ENCODE data around the gene RSPH9.
A peak's percentile ranks its signal among the peaks of the same experiment; 100 is the strongest.
"Not testable (repeated sequence)": the region's sequence is repeated elsewhere in the genome, so short reads cannot be mapped to it uniquely, and the experiment has no call there.

Gene RSPH9

DNA sequence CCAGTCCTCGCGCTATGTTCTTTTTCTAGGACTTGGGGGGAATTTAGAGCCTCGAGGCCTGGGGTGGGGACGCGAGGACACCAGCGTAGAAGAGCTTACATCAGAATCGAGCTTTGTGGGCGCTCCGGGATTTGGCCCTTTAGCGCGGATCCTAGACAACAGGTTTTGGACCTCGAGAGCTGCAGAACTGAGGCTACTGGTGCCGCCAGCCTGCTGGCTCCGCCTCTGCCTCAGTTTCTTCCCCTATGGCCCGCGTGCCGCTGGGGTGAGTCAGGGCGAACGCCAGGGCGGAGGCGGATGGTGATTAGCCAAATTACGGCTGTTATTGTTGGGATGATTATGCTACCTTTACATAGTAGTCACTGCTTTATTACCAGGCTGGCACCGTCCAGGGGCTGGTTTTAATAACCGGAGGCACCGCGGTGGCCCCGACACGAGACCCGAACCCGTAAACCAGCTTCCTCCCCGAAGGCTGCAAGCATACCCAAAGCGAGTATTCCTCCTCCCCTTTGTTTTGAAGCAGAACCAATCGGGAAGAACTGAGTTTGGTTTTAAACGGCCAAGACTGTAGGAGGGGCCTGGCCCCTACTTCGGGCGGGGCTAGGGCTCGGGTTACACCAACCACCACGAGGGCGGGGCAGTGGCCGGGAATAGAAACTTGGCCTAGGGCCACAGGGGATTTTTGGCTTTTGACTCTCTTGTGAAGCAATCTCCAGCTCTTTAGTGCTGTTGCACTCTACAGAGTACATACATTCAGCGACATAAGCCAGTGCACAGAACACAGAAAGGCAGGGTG is 15.1 kb upstream of the RSPH9 start:
- peak; percentile 100 for DNase-seq

DNA sequence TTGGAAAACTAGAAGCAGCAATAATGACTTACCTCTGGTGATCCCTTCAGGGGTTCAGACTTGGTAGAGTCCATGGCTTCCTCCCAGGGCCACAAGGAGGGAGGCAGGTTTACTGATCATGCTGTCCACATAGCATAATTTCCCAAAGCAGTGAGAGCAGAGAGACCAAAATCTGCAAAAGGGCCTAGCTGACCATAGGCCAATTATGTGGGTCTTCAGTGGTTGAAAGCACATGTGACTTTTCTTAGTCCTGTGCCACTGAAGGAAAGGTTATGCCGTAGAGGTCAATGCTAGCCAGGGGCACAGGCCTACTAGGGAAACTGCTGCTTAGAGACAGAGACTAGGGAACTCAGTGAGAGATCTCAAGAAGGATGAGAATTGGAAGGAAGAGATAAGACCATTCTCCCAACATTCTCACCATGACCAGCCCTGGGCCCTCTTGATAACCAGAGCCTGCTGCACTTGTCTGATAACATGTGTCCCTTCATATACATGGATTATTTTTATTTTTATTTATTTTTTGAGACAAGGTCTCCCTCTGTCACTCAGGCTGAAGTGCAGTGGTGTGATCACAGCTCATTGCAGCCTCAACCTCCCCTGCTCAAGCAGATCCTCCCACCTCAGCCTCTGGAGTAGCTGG is 13.7 kb upstream of the RSPH9 start:
- no peak for DNase-seq

DNA sequence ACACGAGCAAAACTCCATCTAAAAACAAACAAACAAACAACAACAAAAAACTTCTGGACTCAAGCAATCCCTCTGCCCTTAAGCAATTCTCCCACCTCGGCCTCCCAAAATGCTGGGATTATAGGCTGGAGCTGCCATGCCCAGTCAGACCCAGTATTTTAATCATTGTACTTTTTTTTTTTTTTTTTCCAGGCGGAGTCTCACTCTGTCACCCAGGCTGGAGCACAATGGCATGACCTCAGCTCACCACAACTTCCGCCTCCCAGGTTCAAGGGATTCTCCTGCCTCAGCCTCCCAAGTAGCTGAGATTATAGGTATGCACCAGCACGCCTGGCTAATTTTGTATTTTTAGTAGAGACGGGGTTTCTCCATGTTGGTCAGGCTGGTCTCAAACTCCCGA is 11.8 kb upstream of the RSPH9 start:
- DNase-seq = not testable (repeated sequence)

GRCh38 chr6:43634702-43635303 is 10.0 kb upstream of the RSPH9 start:
- DNase-seq = peak; percentile 99

DNA sequence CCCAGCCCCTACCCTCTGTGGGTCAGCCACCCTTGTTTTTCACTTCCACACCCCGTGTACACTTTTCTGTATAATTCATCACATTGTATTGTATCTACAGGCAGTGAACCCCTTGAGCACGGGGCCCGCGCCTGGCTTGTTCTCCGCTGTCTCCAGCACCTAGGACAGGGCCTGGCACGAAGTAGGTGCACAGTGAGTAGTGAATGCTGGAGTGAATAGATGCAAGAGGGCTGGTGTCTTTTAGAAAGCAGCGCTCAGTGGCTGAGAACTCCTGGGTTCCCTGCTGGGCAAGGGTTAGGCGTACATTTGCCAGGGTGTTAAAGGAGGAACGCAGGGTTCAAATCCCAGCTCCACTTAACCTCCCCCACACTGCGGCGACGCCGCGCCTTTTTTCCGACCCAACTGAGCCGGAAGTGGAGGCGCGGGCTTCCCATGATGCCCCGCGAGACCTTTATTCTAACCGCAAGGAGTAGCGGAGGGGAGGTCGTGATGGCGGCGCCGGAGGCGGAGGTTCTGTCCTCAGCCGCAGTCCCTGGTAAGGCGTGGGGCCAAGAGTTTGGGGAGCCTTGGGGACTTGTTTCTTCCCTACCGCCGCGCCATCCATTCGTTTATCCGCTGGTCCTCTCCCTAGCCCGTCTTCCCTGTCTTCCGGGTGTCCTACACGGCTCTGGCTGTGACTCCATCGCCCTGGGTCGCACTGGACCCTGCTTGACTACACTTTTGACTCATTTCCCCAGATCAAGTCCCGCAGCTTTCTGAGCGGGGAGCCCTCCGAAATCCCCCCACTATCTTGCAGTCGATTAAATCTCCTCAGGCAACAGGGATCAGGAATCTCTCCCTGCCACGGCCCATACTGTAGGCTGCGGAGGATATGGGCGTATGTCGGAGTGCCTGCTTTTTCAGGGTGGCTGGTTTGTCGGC is 9.2 kb upstream of the RSPH9 start, which contains the start of gene MAD2L1BP:
Gene MAD2L1BP, plus strand, starts transcription at position 454 of the 921 bp plus-strand sequence. Its CDS starts 36 bp downstream, at position 490.
- DNase-seq = peak; percentile 94

DNA sequence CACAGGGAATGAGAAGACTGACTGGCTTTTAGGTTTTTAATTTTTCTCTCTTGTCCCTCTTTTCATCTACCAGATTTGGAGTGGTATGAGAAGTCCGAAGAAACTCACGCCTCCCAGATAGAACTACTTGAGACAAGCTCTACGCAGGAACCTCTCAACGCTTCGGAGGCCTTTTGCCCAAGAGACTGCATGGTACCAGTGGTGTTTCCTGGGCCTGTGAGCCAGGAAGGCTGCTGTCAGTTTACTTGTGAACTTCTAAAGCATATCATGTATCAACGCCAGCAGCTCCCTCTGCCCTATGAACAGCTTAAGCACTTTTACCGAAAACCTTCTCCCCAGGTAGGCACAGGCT is 8.6 kb upstream of the RSPH9 start:
- DNase-seq = peak; percentile 42

- DNase-seq = no peak
Observed at GRCh38 chr6:43639984-43640800, 4.6 kb upstream of the RSPH9 start.

- DNase-seq = no peak
Observed at GRCh38 chr6:43645613-43645964, 753 bp downstream of the RSPH9 start.

- no peak for DNase-seq
Observed at GRCh38 chr6:43647613-43648012, 2.8 kb downstream of the RSPH9 start.

DNA sequence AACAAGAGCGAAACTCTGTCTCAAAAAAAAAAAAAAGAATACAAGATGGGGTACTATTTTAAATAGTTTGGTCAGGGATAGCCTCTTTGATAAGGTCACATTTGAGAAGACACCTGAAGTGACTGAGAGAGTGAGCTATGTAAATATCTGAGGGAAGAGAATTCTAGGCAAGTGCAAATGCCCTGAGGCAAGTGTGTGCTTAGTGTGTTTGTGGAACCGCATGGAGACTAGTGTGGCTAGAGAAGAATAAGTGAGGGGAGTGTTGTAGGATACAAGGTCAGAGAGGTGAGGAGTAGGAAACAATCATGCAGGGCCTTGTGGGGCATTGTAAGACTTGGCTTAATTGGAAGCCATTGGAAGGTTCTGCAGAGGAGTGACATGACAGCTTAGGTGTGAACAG is 3.4 kb downstream of the RSPH9 start:
- no peak for DNase-seq

- not testable (repeated sequence) for DNase-seq
Observed at GRCh38 chr6:43652822-43653221, 8.0 kb downstream of the RSPH9 start.

GRCh38 chr6:43657221-43657802 is 12.5 kb downstream of the RSPH9 start:
- DNase-seq = no peak

DNA sequence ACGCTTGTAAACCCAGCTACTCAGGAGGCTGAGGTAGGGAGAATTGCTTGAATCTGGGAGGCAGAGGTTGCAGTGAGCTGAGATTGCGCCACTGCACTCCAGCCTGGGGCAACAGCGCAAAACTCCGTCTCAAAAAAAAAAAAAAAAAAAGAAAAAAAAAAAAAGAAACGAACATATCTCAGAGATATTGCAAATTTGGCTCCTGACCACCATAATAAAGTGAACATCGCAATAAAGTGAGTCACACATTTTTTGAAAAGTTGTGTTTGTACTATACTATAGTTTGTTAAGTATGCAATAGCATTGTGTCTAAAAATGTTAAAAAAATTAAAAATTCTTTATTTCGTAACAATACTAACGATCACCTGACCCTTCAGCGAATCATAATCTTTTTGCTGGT is 13.3 kb downstream of the RSPH9 start:
- DNase-seq = no peak

- DNase-seq = not testable (repeated sequence)
Observed at GRCh38 chr6:43662948-43663347, 18.1 kb downstream of the RSPH9 start.

DNA sequence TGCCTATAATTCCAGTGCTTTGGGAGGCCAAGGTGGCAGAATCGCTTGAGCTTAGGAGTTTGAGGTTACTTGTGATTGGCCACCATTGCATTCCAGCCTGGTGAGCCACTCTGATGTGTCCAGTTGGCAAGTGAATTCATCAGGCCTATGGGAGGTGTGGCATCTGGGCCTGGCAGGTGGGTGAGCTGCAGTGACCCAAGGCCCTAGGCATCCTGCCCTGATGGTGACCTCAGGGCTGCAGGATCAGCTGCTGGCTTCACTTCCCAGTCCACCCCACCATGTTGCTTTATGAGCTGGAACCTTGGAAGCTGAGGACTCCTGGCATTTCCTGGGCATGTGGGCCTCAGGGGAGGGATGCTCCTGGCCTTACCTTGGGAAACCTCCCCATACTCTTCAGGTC is 20.5 kb downstream of the RSPH9 start:
- DNase-seq = no peak

GRCh38 chr6:43666196-43666920 is 21.5 kb downstream of the RSPH9 start:
- DNase-seq = no peak

- DNase-seq = peak; percentile 90
Observed at GRCh38 chr6:43667245-43668150, 22.7 kb downstream of the RSPH9 start.

GRCh38 chr6:43668151-43669028 is 23.6 kb downstream of the RSPH9 start:
- peak; percentile 76 for DNase-seq

Measured in NCI-H82 (cell line).